Stimulated activated CD8-positive, alpha-beta memory T cell treated with anti-CD3 and anti-CD28 coated beads, Interleukin-2, amount 100 ng/mL, for 48 hours (primary cell): ENCODE data around the gene ZBTB40.

Experiments
- DNase-seq, 2 donors: peaks; one replicate each; pipeline ENCODE4 v3.0.0-alpha.2; 2020; ENCODE audit warnings: low read depth in 2 of 2

The ZBTB40 gene

DNA sequence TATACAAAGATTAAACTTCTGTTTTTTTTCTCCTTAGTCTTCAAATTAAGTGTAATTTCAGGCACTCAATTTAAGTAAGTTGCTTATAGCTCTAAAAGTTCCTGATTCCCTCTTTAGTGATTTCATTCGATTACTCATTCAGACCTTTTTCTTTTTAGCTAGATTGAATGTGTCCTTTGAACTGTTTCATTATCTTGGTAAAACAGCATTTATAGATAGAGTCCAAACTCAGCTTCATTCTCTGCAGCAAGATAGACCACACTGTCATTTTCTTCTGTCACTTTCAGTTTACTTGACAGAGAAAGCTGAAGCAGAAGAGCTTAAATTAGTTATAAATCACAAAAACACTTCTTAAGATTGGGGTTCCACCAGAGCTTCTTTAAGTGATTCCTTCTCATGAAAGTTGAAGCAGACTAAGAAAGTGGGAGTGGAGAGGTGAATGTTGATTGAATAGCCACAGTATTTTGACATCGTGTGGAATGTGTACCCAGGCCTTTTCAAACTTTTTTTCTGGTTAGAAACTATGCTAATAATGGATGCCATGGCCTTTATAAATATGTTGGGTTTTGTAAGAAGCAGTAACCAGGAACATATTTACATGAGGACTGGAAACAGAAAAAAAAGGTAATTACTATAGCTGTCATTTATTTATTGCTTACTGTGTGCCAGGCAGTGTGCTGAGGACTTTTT lies 52.2 kb downstream of the ZBTB40 start:
- no peak for DNase-seq

DNA sequence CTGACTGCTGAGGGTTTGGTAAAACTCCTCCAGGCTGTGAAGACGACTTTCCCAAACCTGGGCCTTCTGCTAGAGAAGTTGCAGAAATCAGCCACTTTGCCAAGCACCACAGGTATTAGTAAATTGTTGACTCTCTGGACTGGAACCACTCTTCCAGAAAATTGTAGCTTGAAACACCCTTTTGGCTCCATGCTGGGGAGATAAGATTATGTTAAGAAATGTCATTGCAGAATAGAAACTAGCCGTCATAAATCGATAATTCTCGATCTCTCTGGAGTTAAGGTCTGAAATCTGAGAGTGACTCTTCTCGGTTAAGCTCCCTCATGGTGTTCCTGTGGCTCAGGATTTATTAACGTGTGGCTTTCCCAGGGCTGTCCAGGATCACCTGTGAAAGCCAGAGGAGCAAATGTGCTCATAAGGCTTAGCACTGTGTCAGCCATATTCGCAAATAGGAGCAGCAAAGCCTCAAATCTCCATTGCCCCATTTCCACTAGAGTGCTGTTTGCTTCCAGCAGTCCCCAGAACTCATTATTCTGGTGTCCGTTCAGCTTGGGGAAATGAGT lies 54.6 kb downstream of the ZBTB40 start:
- no peak for DNase-seq

DNA sequence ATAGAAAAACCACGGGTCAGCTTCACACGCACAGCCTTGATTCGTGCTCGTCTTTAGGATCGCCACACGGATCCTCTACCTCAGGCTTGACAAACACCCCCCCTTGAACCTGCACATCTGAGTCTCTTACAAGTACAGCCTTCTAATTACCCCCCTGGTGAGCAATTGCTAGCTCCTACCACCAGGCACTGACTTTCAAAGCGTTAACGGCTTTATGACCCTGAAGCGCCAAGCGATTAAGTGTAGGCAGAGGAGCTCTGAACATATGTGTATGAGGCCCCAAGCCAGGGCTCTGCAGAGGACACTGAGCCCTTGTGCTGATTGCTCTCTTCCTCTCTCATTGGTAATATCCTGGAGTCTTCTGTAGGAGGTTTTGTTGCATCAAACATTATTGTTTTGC lies 55.9 kb downstream of the ZBTB40 start:
- no peak for DNase-seq

DNA sequence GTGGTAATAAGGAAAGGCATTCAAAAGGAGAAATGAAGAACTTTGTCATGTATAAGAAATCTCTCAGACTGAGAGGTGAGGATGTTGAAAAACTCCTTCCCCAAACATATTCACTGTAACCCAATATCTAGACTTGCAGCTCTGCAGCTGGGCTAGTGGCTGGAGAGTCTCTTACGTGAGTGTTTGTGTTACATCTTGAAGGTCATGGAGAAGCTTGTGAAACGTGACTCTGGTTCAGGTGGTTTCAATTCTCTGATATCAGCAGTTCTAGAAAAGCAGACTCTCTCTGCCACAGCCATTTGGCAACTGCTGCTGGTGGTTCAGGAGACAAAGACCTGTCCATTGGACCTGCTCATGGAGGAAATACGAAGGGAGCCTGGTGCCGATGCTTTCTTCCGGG lies 56.7 kb downstream of the ZBTB40 start:
- DNase-seq = no peak

DNA sequence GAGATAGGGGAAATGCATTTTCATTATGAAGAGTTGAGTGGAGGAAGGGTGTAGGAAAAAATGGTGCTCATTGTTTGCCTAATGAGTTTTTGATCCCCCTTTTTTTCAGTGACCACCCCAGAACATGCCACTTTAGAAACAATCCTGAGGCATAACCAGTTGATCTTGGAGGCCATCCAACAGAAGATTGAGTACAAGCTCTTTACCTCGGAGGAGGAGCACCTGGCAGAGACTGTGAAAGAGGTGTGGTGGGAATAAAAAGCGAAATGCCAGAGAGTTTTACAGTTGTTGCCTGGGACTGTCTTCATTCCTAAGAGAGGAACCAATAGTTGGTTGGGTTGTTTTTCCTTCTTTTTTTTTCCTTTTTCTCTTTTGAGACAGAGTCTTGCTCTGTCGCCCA lies 57.3 kb downstream of the ZBTB40 start:
- no peak for DNase-seq

DNA sequence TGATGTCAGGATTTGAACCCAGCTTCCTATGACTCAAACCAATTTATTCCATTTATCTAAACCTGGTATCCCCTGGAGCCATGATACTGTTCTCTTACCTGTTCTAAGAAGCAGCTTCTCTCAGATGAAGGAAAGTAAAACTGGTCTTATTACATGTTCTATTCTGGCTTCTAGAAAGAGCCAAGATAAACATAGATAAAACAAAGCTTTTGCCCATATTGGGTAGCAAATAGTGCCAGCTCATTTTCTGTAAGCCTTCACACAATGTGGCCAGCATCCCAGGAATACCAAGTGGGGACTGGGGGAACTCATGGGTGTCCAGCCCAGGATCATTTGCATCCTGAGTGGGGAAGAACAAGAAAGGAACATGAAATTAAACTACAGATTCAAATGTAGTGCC lies 58.2 kb downstream of the ZBTB40 start:
- no peak for DNase-seq

DNA sequence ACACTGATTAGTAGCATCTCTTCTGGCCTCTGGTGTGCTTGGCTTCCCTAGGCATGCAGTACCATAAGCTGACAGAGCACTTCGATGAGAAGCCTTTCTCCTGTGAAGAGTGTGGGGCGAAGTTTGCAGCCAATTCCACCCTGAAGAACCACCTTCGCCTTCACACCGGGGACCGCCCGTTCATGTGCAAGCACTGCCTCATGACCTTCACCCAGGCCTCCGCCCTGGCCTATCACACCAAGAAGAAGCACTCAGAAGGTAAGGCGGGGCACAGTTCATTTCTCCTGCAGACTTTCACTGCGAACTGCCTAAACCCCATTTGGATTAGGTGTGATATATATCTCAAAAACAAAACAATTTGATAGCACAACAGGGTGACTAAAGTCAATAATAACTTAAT lies 61.2 kb downstream of the ZBTB40 start:
- DNase-seq = no peak

DNA sequence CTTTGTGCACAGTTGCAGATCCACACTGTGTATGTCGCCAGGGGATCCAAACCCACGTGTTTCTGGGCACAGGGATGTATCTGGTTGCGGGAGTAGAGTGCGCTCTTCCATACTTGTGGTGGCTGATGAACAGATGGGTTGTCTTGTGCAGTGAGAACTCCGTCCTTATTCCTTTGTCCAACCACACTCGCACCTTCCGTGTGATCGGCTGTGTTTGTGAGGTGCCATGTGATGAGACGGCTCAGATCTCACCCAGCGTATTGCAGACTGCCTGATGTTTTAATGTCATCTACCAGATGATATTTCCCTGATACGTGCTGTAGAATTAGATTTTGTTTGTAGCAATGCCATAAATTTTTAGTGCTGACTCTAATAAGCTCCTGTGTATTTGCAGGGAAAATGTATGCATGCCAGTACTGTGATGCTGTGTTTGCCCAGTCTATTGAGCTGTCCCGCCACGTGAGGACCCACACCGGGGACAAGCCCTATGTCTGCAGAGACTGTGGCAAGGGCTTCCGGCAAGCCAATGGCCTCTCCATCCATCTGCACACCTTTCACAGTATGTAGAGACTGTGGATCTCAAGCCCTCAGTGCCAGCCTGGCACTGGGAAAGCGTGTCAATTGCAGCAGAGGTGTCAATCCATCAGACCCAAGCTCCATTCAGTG lies 65.4 kb downstream of the ZBTB40 start:
- no peak for DNase-seq

DNA sequence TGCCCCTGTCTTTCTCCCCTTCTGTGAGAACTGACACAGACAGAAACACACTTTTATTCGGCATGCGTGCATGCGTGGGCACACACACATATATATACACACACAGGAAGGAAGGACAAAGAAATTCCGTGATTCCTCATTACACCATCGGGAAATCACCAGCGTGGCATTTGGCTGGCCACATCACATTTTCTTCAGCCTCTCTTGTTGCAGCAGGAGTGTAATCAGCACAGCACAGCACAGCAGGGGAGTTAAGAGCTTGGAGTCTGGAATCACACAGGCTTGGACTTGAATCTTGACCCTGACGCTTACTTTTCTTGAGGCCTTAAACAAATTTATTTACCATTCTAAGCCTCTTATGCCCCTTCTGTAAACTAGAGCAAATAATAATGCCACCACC lies 66.3 kb downstream of the ZBTB40 start:
- DNase-seq = no peak

DNA sequence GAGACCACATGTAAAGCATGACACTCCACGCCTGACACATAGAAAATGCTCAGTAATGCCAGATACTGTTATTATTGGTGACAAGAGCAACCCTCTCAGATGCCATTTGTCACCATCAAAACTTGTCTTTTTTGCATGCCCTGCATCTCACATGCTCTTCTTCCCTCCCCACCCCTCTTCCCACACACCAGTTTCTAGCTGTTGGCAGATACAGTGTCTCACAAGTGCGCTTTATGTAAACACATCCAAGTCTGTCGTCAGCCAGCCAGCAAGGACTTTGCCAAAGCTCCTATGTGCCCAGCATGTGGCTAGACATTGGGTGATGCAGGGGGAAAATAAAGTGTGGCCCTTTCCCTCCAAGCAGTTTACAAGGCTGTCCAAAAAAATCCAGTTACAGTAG lies 66.7 kb downstream of the ZBTB40 start:
- no peak for DNase-seq

DNA sequence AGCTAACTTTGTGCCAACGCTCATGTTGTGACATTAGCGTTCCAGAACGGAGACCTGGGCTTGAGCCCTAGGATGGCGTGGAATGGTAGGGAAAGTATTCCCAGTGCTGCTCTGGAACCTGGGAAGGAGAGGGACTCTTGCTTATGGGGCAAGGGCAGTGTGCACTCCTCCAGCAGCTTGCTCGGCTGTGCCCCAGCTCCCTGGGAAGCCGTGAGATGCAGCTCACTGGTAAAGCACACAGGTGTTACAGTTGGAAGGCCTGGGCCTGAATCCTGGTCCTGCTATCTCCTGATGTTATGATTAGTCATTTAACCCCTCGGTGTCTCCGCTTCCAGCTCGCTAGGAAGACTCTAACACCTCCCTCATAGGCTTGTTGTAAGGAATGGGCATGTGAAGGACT lies 69.2 kb downstream of the ZBTB40 start:
- no peak for DNase-seq

DNA sequence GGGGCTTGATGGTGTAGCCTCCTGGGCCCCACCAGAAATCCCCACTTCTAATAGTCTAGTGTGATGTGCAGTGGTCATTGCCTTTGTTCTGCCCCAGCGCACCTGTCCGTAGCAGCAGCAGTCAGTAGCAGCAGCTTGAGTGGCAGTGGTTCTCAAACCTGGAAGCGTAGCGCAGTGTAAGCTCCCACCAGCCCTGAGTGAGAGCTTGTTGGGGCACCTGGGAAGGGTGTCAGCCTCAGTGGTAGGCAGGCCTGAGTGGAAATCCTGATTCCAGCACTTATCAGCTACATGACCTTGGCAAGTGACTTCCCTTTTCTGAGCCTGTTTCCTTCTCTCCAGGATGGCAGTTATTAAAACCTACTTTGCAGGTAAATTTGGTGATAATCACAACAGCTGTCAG lies 70.0 kb downstream of the ZBTB40 start:
- no peak for DNase-seq

DNA sequence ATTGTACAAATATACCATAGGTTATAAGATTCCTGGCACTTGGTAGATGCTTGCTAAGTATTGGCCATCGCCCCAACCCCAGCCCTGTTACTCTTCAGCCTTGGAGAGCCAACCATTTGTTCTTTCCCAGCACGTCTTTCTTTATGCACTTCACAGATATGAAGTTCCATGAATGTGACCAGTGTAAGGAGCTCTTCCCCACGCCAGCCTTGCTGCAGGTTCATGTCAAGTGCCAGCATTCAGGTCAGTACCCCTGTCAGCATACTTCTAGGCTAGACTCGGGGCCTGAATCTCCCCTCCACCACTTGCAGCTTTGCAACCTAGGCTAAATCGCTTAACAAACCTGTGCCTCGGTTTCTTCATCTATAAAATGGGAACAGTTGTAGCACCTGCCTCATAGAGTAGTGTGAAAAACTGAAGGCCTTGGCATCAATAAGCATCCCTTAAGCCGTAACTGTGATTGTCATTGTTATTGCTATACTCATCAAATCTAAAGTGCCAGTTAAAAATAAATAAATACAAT lies 70.6 kb downstream of the ZBTB40 start:
- DNase-seq = no peak

DNA sequence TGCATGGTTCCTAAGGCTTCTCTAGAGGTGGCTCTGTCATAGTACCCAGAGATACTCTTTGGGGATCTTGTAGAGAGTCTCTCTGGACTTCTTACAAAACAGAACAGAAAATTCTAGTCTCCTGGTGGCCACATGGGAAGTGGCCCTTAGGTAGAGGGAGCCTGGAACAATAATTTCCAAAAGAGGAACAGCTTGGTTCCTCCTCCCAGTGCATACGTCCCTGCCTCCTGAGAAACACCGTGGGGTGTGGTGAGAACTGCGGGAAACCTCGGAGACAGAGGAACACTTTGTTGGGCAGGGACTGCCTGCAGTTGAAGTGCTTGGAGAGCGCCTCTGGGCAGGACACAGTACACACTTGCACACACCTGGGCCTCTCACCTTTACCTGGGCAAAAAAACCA lies 72.8 kb downstream of the ZBTB40 start:
- no peak for DNase-seq

DNA sequence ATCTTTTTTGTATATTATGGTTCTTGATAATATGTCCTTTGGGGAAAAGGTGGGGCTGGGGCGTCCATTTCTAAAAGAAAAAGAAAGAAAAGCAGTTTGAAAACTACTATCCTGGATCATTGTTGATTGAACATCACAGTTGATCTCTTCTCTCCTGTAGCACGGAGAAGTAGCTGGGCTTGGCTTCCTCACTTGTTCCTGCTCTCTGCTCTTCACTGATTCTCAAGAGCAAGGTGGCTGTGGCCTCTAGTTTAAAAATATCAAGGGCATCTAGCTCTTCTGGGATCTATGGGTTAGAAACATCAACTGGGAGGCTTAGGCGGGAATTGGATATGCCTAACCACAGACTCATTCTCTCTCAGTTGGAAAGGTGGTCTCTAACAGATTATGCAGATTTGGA lies 73.6 kb downstream of the ZBTB40 start:
- DNase-seq = no peak

DNA sequence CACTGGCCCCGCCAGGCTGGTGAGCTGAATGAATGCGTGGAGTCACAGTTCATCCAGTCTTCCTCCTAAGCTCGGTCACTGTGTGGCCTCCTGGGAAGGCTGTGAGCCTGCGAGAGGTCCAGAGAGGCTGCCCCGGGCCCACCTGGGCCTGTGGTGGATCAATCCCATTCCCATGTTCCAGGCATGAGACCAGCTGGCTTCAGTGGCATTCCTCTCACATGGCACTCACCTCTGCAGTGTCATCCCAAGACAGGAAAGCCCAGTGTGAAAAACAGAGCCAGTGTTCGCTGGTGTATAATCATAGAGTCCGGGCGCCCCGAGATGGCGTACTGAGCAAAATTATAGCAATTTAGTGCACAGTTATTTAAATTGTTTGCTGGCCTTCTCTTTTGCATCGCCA lies 74.0 kb downstream of the ZBTB40 start:
- no peak for DNase-seq

DNA sequence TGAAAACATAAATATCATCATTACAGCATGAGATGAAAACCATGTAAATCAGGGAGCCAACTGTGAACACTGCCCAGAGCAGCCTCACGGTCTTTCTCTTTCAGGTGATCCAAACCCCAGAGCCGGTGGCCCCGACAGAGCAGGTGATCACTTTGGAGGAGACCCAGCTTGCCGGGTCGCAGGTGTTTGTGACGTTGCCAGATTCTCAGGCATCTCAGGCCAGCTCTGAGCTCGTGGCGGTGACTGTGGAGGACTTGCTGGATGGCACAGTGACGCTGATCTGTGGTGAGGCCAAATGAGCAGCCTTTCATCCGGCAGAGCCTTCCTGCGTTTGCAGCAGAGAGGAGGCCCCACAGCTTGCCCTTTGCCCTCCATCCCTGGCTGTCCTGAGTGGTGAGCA lies 74.4 kb downstream of the ZBTB40 start:
- no peak for DNase-seq

DNA sequence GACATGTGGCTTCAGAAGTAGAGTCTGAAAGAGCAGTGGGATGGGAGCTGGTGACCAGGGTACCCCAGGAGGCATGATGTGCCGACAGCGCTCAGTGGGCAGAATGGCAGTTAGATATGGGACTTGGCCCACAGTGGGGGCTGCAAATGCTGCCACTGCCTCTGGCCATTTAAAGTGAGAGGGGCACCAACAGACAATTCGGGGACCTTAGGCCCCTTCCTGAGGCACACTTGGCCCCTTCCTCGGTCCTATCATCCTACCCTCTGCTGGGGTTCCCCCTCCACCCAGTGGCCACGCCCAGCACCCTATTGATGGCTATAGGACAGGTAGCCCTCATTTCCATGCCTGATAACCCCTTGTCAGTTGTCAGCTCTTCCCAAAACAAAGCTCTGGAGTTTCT lies 75.0 kb downstream of the ZBTB40 start:
- no peak for DNase-seq

DNA sequence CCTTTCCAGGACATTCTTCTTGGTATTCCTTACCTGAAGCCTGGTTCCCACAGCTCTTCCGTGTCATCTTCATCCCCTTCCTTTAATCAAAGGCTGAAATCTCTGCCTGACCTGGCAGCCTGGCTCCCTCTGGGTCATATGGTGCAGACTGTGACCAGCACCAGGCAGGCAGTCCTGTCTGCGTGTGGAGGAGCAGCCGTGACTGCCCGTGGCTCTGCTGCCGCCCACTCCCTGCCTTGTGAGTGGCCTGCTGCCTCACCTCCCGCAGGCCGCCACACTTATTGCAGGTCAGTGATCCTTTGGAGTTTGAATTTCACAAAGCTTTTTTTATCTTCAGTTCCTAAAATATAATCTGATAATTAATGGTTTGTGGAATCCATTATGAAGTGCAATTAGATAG lies 75.5 kb downstream of the ZBTB40 start:
- no peak for DNase-seq

DNA sequence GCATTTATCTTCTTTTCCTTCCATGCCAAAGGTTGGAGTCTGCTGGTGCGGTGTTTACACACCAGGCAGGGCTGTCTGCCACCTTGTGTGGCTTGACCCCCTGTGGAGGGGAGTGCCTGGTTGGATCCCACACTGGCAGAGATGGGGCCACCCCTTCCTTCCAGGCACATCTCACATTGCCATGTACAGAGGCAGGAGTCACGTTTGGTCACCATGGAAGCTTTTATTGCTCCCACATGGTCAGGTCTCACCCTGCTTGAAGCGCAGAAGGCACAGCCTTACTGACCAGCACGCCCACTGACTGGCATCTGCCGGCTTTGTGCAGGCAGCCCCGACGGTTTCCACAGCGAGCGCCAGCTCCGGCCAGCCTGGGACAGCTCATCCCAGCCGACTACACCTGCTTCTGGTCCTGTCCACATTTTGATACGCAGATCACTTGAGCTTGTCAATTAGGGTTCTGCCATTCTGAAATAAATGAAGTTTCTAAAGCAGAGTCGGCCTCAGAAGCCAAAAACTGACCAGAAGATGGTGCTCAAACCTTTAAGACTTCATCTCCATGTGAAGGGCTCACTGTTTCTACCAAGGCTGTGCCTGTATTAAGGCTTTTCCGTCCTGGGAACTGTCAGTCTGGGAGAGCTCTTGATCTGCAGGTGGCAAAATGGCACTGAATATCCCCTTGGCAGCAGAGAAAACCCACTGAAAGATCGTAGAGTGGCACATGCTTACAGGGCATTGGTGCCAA lies 76.1 kb downstream of the ZBTB40 start:
- DNase-seq = no peak

DNA sequence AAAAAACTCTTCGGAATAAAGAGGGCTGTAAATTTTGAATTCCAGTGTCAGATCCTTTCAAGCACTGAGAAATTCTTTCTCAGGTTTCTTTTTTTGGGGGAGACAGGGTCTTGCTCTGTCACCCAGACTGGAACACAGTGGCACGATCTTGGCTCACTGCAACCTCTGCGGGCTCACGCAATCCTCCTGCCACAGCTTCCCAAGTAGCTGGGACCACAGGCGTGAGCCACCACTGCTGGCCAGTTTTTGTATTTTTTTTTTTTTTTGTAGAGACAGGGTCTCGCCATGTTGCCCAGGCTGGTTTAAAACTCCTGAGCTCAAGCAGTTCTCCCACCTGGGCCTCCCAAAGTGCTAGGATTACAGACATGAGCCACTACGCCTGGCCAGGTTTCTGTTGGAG lies 76.8 kb downstream of the ZBTB40 start:
- DNase-seq = no peak

DNA sequence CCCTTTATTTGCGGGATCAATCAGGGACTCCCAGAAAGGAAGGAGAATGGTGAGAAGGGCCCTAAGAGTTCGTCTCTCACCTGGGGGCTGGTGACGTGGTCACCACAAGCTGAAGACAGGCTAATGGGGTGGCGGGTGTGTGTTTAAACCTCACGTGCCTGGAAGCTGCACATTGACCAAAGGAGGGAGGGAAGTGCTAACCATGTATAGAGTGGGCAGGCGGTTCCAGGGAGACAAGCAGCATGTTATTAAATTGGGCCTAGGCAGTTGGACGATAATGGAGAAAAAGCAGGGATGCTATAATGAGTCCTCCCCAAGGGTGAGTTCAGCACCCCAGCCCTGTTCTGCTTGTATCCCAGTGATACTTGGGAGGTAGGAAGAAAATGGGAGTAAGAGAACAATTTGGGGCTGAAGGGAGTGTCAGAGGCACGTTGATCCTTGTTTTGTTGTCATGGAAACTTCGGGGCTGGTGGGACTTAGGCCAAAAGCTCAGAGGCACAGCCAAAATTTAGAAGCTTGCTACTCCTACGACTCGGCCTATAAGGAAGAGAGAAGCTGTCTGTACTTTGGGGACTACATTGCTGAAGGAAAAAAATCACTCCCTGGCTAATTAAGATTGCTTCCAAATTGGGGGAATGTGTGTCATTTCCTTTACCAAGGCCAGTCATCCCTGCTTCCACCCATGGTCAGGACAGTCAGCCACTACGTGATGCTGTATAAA lies 78.4 kb downstream of the ZBTB40 start:
- DNase-seq = no peak
